Measurements from ENCODE around the gene DIPK2A.

Gene DIPK2A

DNA sequence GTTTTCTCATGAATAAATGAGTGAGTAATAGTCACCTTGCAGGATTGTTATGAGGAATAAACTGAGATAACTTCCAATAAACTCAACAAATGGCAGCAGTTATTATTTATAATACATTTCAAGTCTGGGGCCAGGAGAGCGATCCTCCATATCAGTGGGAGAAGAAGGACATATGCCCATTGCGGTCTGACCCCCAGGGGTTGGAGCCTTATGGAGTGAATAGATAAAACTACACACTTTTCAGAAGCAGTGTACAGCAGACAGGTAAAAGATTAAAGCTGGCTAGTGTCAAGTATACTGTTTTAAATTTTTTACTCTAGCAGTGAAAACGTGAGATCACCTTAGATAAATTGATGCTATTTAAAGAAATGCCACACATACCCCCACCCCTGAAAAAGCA is 43.5 kb downstream of the DIPK2A start:
- no peak for DNase-seq (ENCODE audit: low read depth)
- TF ChIP-seq, protein P1, sequence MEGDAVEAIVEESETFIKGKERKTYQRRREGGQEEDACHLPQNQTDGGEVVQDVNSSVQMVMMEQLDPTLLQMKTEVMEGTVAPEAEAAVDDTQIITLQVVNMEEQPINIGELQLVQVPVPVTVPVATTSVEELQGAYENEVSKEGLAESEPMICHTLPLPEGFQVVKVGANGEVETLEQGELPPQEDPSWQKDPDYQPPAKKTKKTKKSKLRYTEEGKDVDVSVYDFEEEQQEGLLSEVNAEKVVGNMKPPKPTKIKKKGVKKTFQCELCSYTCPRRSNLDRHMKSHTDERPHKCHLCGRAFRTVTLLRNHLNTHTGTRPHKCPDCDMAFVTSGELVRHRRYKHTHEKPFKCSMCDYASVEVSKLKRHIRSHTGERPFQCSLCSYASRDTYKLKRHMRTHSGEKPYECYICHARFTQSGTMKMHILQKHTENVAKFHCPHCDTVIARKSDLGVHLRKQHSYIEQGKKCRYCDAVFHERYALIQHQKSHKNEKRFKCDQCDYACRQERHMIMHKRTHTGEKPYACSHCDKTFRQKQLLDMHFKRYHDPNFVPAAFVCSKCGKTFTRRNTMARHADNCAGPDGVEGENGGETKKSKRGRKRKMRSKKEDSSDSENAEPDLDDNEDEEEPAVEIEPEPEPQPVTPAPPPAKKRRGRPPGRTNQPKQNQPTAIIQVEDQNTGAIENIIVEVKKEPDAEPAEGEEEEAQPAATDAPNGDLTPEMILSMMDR (conservative IDR thresholded peaks at IDR 0.05; ENCODE audit: low read depth, low read length) = no peak
- H3K4me3 ChIP-seq (ENCODE audit: low read depth, low read length) = no peak overlapping the region

DNA sequence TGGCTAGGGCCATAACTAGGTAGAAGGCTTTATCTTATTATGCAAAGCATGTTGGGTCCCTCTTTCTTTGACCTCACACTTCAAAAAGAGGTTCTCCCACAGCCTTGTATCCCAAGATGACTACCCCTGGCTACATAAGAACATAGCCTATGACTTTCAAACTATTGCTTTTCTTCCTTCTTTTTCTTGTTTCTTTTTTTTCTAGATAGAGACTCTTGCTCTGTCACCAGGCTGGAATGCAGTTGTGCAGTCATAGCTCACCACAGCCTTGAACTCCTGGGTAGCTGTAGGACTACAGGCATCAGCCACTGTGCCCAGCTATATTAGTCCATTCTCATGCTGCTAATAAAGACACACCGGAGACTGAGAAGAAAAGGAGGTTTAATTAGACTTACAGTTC is 47.2 kb downstream of the DIPK2A start:
- DNase-seq (ENCODE audit: low read depth) = peak; percentile 96
- TF ChIP-seq, protein P1 (conservative IDR thresholded peaks at IDR 0.05; ENCODE audit: low read depth, low read length) = no peak
- no peak overlapping the region for H3K4me3 ChIP-seq (ENCODE audit: low read depth, low read length)

Data from choroid plexus epithelial cell (primary cell).